GM21423 (cell line): ENCODE data around the gene WIPF3.

ENCODE experiments used
- ATAC-seq: cut with Tn5 transposase; IDR thresholded peaks from one replicate; pipeline ENCODE4 v1.9.1; 2021; ENCODE audit warnings: mild to moderate bottlenecking, moderate library complexity; ENCODE audit not compliant: unreplicated experiment

Gene WIPF3

GRCh38 chr7:29808075-29808801, 1.9 kb downstream of the WIPF3 start:
- ATAC-seq = no peak

- ATAC-seq = no peak
Observed at GRCh38 chr7:29809533-29810155, 3.3 kb downstream of the WIPF3 start.

- ATAC-seq = no peak
Observed at GRCh38 chr7:29810297-29810696, 4.0 kb downstream of the WIPF3 start.

- ATAC-seq = no peak
Observed at GRCh38 chr7:29810813-29811482, 4.6 kb downstream of the WIPF3 start.

- ATAC-seq = no peak
Observed at GRCh38 chr7:29811586-29811985, 5.3 kb downstream of the WIPF3 start.

- no peak for ATAC-seq
Observed at GRCh38 chr7:29812185-29812876, 6.0 kb downstream of the WIPF3 start.

GRCh38 chr7:29815181-29816105, 9.1 kb downstream of the WIPF3 start:
- no peak for ATAC-seq

GRCh38 chr7:29818308-29818707, 12.0 kb downstream of the WIPF3 start:
- ATAC-seq = no peak

- peak; percentile 96 for ATAC-seq
Observed at GRCh38 chr7:29825775-29826529, 19.6 kb downstream of the WIPF3 start.

GRCh38 chr7:29826530-29826822, 20.2 kb downstream of the WIPF3 start:
- no peak for ATAC-seq

- no peak for ATAC-seq
Observed at GRCh38 chr7:29826904-29827303, 20.6 kb downstream of the WIPF3 start.

- ATAC-seq = no peak
Observed at GRCh38 chr7:29831705-29832104, 25.4 kb downstream of the WIPF3 start.

- no peak for ATAC-seq
Observed at GRCh38 chr7:29833929-29834328, 27.6 kb downstream of the WIPF3 start.

GRCh38 chr7:29835718-29836117, 29.4 kb downstream of the WIPF3 start:
- no peak for ATAC-seq

- ATAC-seq = no peak
Observed at GRCh38 chr7:29839302-29839701, 33.0 kb downstream of the WIPF3 start.

- no peak for ATAC-seq
Observed at GRCh38 chr7:29839921-29840320, 33.6 kb downstream of the WIPF3 start.

- no peak for ATAC-seq
Observed at GRCh38 chr7:29840701-29841100, 34.4 kb downstream of the WIPF3 start.

- ATAC-seq = no peak
Observed at GRCh38 chr7:29841926-29842701, 35.8 kb downstream of the WIPF3 start.

GRCh38 chr7:29843093-29843492, 36.8 kb downstream of the WIPF3 start:
- no peak for ATAC-seq
